Tongue (tissue), 2 donors: ENCODE measurements around the gene ABCA4. TPM values are rescaled to one million over a fixed set of nuclear protein-coding genes. Genes with fewer than 3 reads are reported as not detected.

Experiments
- DNase-seq: peaks from one replicate; pipeline ENCODE4 v3.0.0-alpha.2; 2015
- total RNA-seq: library from RNA; depleted of rRNA; stranded (reverse); fragments of >200 nt; gene quantifications from one replicate; pipeline ENCODE4 v1.2.3, GENCODE V29; 2014

Gene ABCA4
- total RNA-seq, 1 donor from 2014 or later: 2.2 TPM

DNA sequence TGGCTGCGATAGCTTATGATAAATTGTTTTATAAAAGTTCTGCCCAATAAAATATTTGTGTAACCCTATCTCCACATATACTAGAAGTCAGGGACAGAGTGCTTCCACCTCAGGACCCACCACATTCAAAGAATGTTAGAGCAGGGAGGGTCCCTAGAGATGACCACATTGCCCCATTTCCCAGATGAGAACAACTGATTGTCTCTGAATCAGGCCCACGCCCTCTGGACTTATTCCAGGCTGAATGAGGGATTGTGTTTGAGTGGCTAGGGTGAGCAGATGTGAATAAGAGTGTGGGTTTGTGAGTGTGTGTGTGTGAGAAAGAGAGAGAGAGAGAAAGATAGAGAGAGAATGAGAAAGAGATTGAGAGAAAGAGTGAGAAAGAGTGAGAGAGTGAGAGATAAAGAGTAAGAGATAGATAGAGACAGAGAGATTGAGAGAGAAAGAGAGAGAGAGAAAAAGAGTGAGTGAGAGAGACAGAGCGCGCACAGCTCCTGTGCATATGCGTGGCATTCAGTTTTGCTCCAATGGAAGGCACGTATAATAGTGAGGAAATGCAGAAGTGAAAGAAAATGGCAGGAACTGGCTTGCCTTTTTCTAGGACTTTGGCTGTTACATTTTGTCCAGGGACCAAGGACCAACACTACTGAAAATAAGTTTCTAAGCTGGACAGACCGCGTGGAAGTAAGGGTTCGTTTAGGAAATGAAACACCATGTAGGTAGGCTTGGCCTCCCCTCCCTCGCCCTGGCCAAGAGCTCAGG lies 94.1 kb downstream of the ABCA4 start:
- no peak for DNase-seq

DNA sequence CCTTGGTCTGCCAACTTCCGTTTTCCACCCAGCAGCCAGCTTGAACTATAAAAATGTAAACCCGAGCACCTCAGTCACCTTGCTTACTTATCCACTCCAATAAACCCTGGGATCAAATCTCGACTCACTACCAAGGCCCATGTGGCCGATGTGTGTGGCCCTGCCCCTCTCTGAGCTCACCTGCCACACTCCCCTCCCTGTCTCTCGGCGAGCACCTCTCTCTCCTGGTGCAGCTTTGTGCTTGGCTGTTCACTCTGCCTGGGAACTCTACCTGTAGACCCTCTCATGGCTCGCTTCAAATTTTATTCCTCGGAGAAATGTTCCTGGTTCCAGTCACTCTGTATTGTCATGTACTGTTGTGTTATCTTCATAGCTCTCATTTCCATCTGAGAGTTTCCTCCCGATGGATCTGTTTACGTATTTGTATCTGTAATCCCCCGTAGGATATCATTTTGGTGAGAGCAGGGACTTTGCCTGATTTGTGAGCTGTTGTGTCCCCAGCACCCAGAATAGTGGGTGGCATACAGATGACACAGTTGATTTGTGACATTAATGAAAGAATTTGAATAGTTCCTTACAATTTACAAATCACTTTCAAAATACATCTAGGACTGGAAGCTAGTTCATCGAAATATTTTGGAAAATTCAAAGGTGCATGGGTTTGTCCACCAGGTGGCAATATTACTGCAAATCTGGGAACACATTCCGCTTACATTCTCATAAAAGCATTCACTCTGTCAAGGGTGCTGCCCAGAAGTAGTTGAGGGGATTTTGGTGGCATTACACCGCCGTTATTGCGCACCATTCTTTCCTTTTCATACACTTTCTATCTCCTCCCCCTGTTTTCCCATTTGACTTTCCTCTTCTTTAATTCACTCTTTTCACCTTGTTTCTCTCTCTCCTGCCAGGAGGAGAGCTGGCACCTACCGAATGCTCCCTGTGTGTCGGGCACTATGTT lies 95.3 kb downstream of the ABCA4 start:
- DNase-seq: peak; percentile 85

DNA sequence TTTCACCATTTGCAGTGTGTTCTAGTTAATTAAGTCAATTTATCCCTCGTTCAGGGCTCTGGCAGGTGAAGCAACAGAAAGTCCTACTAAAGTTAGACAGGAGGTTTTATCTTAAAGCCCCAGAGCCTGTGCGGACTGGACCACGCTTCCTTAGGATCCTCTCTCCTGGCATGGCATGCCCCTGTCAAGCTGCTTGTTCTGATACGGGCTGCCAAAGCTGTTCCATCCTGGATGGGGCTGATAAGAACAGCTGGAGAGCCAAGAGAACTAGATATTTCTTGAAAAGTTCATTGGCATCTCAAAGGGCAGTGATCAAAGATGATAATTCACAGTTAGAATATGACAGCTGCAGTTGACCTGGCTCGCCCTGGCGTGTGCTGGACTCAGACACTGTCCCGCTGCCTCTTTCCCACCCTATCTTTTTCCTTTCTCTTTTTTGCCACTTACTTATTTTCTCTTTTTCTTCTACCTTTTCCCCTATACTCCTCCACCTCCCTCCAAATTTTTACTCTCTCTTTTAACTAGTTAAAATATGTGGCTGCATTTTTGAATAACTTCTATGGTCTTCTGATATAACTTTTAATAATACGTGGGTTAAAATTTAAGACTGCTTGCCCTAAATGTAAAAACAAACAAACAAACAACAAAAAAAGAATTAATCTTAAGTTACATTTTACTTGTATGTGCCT lies 96.7 kb downstream of the ABCA4 start:
- no peak for DNase-seq

DNA sequence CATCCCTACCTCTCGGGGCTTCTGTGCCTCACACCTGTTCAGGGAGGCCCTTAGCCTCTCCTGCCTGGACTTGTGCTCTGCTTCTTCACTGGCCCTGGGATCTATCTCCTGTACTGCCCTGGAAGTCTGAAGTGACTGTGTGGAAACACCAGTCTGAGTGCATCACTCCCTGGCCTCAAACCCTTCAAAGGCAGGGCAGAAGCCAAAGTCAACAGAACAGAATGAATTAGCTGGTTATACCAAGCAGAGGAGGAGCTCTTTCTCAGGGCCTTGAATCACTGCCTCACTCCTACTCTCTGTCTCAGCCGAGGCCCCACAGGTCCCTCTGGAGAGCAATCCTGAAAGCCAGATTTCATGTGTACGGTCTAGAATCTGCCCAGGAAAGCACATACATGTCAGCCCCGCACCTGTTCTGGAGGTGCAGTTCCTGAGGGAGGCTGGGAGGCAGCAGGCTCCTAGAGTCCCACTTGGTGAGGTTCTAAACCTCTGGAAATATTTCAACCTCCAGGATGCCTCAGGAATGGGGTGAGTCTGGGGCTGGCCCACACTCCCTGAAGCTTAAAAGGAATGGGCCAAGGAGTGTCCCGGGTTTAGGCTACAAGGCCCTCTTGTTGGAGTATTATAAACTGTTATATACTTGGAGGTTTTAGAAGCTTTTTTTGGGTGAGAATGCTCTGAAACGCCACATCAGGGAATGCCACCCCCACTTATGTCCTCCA lies 98.3 kb downstream of the ABCA4 start:
- no peak for DNase-seq

DNA sequence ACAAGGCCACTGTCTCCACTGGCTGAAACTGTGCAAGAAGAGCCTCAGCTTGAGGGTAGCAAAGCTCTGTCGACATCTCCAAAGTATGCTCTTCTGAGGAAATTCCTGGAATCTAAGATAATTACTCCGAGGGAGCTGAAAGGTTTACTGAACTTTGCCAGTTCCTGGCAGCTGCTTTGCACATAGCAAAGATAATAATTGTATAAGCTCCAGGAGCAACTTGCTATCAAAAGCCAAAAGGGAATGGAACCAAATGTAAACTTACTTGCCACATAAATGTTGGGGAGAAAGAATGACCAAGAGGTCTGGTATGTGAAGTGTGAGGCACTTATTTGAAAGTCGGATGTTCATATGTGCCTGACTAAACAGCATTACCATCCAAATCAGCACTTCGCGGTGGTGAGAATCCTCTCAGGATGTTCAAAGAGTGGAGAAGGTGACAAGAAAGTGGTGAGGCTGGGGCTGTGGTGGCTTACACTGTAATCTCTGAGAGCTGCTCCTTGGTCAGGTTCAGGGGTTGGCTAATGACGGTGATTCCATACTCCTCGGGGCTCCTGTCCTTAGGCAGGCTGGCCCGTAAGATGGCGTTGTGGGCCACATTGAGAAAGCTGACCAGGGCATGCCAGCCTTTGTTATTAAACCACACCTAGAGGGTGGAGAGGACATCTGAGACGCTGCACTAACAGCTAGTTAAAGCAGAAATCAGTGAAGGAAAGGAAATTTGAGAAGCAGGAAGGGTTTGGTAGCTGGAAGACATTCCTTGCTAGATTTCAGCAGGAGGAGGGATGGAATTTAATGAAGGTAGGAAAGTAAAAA lies 100.0 kb downstream of the ABCA4 start:
- DNase-seq: no peak

DNA sequence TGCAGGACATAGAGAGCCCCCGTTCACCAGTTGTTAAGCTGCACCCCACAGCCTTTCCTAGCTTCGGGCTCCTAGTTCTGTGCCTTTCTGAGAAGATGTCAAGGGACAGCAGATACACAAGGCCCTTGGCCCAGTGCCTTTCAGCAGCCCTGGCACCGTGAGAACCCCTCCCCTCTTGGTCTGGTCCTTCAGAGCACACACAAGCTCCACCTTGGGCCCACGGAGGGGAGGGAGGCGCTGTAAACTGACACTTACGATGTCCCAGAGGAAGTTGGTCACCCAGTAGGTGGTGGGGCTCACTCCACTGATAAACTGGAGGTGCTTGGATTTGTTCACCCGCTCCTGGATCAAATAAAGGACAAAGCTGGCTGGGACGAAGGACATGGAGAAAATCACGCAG lies 101.6 kb downstream of the ABCA4 start:
- DNase-seq: no peak

DNA sequence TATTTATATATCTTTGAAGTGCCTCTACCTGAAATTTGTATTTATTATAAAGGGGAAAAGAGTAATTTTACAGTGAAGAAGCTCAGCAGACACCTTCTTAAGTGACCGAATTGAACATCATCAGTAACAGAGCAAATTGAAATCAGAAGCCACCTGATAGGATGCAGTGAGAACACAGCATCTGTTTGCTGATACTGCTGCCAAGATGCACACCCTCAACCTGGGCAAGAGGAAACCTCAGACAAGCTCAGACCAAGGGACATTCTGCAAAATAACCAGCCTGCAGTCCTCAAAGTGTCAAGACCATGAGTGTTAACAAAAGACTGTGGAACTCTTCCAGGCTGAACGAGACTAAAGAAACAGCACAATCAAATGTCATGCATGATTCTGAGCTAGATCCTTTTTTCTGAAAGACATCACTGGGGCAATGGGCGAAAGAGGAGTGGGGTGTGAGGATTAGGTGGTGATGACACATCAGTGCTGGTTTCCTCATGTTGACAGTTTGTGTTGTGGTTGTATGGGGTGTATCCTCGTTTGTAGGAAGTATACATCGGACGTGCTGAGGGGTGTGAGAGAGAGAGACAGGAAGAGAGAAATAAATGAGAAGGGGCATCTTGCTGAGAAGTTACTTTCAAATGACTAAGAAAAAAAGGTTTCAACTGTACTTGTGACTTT lies 103.7 kb downstream of the ABCA4 start:
- DNase-seq: no peak

DNA sequence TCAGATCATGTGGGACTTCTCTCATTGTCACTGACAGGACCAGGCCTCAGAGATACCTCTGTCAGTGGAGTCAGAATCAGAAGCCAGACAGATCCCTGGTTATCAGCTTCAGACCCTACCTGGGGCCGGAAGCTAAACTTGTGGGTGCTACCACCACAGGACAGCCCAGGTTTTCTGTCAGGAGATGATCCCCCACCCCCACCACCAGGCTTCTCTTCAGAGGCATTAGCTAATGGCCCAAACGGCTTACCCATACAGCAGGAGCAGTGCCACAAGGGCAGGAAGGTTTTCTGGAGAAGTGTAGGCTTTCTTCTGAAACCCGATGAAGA lies 105.5 kb downstream of the ABCA4 start:
- no peak for DNase-seq

DNA sequence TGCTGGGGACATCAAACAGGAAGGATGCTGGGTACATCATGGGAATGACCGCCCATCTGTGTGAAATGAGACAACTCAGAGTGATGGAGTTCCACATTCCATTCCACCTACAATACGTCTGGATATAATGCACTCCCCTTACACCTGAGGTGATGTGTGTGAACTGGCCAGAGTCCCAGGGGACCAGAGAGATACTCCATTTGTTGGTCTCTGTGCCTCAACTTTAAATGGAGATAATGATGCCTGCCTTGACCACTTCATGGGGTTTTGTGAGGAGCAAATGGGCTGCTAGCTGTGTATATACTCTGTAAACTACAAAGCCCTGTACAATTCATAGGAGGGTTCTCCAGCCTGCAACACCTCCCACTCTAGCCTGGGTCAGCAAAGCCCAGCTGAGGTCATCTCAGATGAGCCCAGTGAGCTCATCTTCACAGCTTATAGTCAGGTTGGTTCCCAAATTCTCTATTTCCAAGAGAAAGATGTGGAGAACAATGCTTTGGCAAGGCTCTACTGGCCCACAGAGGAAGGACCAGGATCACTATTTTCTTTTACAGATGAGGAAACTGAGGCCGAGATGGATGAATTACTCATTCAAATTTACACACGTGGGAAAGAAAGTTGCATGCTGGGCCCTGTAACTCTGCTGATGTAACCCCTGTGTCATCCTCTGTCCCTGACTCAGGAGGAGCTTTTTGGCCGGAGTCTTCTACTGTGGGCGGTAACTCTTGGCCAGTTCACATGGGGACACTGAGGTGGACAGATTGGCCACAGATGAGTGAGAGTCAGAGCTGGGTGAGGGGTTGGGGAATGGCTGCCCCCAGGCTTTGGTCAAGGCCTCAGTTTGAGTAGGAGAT lies 106.1 kb downstream of the ABCA4 start:
- DNase-seq: no peak

DNA sequence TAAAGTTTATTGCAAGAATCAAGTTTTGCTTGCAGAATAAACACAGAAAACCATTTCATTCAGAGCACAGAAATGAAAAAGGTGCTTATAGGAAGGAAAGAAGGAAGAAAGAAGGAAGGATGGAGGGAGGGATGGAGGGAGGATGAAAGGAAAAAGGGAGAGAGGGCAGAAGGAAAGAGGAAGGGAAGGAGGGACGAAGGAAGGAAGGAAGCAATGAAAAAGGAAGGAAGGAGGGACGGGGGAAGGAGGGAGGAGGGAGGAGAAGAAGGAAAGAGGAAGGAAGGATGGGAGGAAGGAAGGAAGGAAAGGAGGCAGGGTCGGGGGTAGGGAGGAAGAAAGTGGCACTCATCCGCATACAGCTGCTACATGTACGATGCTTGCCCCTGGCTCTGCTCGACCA lies 106.9 kb downstream of the ABCA4 start:
- DNase-seq: no peak

DNA sequence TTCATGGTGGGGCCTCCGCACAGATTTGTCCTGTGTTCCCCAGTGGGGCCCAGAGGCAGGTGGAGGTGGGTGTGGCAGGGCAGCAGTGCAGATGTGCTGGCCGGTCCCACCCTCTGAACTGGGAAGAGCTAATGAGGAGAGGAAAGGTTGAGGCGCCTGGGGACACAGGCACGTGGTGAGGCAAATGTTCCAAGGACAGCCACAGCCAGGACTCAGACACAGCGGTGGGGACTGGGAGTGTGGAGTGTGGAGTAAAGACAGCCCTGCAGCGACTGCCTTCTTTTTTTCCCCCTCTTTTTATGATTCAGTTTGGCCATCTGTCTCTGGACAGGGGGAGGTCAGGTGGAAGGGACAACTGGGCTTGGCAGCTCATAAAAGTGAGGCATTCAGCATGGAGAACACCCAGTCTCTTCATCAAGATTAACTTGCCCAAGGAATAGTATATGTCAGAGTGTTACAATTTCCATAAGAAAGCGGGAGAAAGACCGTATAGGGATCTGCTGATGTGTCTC lies 107.5 kb downstream of the ABCA4 start:
- DNase-seq: peak; percentile 46

DNA sequence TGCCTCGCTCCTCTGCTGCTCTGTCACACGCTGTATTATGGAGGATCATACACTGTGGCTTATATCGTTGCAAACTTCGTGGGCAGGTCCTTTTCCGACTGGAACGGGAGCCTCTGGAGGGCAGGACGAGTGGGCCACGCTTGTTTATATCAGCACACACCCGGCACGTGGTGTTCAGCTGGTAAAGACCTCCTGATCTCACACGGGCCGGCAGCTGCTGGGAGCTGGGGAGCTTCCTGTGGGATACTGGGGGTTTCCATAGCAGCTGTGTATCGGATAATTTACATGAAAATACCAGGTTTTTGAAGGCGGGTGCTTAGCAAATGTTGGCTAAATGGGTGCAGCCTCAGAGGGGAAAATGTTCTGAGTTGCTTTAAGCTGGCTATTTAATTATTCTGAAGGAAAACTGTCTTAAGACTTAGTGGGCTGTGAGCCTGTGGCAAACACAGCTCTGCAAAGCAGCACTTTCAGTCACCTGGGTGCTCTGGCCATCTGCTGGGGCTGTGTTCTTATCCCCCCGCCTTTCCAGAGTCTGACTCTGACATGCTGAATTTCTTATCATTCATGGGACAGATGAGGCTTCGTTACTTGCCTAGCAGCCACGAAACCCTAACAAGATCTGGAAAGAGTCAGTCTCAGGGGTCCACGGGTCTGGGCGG lies 108.1 kb downstream of the ABCA4 start:
- DNase-seq: peak; percentile 40

DNA sequence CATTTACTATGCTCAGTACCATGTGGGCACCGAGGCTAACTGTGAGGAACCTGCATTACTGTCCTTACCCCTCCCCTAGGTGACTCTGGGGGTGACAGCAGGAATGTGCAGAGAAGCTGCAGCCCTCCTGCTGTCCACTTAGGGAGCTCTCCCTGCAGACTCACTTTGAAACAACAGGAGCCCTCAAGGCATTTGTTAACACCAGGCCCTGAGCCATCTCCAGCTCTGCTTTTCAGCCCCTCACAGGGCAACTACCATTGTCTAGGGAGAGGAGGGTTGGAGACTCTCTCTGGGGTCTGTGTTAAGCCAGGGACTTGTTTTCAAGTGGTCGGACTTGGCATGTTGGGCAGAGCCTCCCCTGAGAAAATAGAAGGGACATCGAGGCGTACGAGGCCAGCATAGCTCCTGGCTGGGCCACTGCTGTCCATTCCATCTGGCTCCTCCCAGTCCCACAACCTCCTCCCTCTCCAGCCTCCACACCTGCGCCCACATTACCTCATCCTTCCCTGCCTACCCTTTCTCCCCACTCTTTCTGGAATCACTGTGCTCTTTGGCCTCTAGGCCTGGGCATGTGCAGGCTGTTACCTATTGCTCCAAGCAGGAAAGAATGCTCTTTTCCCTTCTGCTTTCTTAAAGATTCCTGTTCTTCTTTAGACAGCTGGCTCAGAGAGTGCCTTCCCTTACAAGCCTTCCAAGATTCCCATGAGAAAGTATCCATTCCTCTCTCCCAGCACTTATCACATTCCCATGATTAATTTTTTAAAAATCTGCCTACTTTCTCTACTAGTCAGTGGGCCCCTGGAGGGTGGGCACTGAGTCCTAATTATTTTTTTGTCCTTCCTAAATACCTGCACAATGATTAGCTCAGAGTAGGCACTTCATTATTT lies 109.0 kb downstream of the ABCA4 start:
- no peak for DNase-seq

DNA sequence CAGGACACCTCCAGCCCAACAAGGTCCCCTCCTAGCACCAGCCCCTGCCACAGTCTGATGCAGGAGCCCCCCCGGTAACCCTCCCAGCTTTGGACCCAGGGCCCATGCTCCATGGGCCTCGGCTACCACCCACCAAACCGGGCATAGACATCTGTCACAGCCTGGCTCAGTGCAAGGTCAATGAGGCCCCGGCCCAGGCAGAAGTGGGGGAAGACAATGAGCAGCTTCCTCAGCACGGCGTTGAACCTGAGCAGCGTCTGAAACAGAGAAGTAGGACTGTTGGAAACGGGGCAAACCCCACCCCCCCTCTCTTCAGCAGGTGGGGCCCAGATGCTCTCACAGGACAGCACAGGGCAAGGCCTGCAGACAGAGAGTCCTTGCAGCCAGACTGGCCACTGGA lies 109.8 kb downstream of the ABCA4 start:
- DNase-seq: no peak

DNA sequence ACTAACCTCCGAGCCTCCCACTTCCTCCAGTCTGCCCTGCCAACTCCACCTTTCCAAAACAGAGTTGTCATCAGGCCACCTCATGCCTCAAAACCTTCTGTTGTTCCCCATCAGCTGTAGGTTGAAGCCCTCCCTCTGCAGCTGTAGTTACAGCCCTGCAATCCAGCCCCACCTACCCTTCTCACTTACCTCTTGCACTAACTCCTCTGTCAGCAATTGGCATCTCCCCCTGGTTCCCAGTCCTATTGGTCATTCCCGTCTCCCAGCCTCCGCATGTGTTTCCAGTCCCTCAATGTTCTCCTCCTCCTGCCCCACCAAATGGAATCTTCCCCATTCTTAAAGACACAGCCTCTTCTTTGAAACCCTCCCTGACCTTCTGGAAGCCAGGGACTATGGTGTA lies 111.6 kb downstream of the ABCA4 start:
- DNase-seq: no peak

DNA sequence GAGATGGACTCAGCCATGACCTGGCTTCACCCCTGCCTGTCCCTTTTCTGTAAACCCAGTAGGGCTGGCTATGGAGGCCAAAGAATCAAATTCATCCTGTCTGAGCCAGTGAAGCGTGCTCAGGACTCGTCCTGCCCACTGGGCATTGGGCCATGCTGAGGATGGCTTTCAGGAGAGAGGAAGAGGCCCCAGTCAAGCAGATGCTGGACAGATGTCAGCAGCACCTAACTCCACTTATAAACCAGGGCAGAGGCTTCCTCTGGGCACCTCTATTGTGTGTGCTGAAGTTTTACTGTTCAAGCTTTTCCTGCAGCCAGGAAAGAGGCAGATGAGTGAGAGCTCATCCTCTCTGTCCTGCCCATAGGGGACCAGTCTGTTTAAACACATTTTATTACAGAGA lies 114.3 kb downstream of the ABCA4 start:
- DNase-seq: no peak

DNA sequence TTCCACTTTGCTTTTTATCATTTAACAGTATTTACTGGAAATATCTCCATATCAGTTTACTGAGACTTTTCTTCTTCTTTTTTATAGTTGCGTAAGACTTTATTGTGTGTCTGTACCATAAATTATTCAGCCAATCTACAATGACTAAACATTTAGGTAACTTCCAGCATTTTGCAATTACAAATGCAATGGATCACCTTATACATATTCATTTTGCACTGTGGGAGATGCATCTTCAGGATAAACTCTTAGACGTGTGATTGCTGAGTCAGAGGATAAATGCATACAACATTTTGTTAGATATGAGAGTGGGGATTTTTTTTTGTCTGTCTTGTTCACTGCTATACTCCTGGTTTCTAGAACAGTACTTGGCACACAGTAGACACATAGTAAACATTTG lies 116.0 kb downstream of the ABCA4 start:
- DNase-seq: no peak
